SK-N-SH (cell line): ENCODE results near the gene MYO18B.

Experiments used
- CHD2 ChIP-seq: fragments of 150-350 bp; IDR thresholded peaks from 2 replicates; pipeline ENCODE4 v1.6.1; 2018; ENCODE audit warnings: low read length; ENCODE audit not compliant: partially characterized antibody
- EP300 ChIP-seq, 2 experiments: IDR thresholded peaks; 2 replicates each; pipeline versions ENCODE4 v1.4.0 to v1.6.1; 2012; ENCODE audit warnings: borderline replicate concordance in 1 of 2, low read depth in 1 of 2, low read length in 1 of 2
- FOSL2 ChIP-seq: IDR thresholded peaks from 2 replicates; pipeline ENCODE4 v1.4.0; 2012; ENCODE audit warnings: low read depth, mild to moderate bottlenecking, moderate library complexity, borderline replicate concordance
- MEF2A ChIP-seq: IDR thresholded peaks from 2 replicates; pipeline ENCODE4 v1.4.0; 2012; ENCODE audit warnings: low read depth, borderline replicate concordance
- TF ChIP-seq, protein P1 (sequence below): fragments of 200-600 bp; sonication (generic); IDR thresholded peaks from 2 replicates; pipeline ENCODE4 v1.6.1; 2017; ENCODE audit warnings: antibody characterized with exemption, mild to moderate bottlenecking, moderate library complexity
- TF ChIP-seq, protein P2 (sequence below): IDR thresholded peaks from 2 replicates; pipeline ENCODE4 v1.4.0; 2012; ENCODE audit warnings: low read depth, borderline replicate concordance
- TF ChIP-seq, protein P3 (sequence below): fragments of 150-350 bp; IDR thresholded peaks from 2 replicates; pipeline ENCODE4 v1.6.1; 2017; ENCODE audit warnings: antibody characterized with exemption, low read length, low read depth, borderline replicate concordance
- TF ChIP-seq, protein P4 (sequence below): IDR thresholded peaks from 2 replicates; pipeline ENCODE4 v1.4.0; 2012; ENCODE audit warnings: low read depth, borderline replicate concordance

DNA sequence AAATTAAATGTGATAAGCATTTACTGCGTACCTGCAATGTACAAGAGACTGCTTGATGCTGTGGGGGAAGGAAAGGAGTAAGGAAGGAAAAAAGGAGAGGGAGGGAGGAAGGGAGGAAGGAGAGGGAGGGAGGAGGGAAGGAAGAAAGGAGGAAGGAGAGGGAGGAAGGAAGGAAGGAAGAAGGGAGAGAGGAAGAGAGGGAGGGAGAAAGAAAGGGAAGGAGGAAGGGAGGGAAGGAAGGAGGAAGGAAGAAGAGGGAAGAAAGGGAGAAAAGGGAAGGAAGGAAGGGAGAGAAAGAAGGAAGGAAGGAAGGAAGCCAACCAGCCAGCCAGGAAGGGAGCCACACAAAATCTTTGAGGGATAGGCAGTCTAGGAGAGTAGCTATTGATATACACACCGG is 44.0 kb upstream of the MYO18B start:
- no peak for TF ChIP-seq MEF2A
- TF ChIP-seq, protein P1, sequence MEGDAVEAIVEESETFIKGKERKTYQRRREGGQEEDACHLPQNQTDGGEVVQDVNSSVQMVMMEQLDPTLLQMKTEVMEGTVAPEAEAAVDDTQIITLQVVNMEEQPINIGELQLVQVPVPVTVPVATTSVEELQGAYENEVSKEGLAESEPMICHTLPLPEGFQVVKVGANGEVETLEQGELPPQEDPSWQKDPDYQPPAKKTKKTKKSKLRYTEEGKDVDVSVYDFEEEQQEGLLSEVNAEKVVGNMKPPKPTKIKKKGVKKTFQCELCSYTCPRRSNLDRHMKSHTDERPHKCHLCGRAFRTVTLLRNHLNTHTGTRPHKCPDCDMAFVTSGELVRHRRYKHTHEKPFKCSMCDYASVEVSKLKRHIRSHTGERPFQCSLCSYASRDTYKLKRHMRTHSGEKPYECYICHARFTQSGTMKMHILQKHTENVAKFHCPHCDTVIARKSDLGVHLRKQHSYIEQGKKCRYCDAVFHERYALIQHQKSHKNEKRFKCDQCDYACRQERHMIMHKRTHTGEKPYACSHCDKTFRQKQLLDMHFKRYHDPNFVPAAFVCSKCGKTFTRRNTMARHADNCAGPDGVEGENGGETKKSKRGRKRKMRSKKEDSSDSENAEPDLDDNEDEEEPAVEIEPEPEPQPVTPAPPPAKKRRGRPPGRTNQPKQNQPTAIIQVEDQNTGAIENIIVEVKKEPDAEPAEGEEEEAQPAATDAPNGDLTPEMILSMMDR, result no peak
- TF ChIP-seq, protein P2, sequence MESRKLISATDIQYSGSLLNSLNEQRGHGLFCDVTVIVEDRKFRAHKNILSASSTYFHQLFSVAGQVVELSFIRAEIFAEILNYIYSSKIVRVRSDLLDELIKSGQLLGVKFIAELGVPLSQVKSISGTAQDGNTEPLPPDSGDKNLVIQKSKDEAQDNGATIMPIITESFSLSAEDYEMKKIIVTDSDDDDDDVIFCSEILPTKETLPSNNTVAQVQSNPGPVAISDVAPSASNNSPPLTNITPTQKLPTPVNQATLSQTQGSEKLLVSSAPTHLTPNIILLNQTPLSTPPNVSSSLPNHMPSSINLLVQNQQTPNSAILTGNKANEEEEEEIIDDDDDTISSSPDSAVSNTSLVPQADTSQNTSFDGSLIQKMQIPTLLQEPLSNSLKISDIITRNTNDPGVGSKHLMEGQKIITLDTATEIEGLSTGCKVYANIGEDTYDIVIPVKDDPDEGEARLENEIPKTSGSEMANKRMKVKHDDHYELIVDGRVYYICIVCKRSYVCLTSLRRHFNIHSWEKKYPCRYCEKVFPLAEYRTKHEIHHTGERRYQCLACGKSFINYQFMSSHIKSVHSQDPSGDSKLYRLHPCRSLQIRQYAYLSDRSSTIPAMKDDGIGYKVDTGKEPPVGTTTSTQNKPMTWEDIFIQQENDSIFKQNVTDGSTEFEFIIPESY, result no peak
- TF ChIP-seq, protein P3, sequence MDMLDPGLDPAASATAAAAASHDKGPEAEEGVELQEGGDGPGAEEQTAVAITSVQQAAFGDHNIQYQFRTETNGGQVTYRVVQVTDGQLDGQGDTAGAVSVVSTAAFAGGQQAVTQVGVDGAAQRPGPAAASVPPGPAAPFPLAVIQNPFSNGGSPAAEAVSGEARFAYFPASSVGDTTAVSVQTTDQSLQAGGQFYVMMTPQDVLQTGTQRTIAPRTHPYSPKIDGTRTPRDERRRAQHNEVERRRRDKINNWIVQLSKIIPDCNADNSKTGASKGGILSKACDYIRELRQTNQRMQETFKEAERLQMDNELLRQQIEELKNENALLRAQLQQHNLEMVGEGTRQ, result no peak
- no peak for TF ChIP-seq FOSL2
- no peak for TF ChIP-seq CHD2
- no peak for TF ChIP-seq EP300 (IDR thresholded peaks at IDR 0.05; ENCODE audit: borderline replicate concordance in 1 of 2, low read depth in 1 of 2, low read length in 1 of 2)
- TF ChIP-seq, protein P4, sequence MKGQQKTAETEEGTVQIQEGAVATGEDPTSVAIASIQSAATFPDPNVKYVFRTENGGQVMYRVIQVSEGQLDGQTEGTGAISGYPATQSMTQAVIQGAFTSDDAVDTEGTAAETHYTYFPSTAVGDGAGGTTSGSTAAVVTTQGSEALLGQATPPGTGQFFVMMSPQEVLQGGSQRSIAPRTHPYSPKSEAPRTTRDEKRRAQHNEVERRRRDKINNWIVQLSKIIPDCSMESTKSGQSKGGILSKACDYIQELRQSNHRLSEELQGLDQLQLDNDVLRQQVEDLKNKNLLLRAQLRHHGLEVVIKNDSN, result no peak
